AG04449 (cell line): Measurements from ENCODE around the gene PAQR6.

Experiments used
- CTCF ChIA-PET: fragments of 350-600 bp; formaldehyde crosslinking; extraction: SDS; loops from one replicate; lab custom pipeline; 2021; ENCODE audit warnings: antibody characterized with exemption; lab: Yijun Ruan, JAX
- POLR2A ChIA-PET: fragments of 400-600, 350-600 bp; formaldehyde crosslinking; extraction: SDS; loops from one replicate; lab custom pipeline; 2020; ENCODE audit warnings: antibody characterized with exemption, inconsistent platforms; lab: Yijun Ruan, JAX
- DNase-seq: peaks from one replicate; pipeline ENCODE4 v3.0.0-alpha.2; 2010; ENCODE audit warnings: low read depth, low spot score
- H3K4me3 ChIP-seq: 2 replicates; pipeline ENCODE4 v1.5.1; 2011; ENCODE audit warnings: low read depth, mild to moderate bottlenecking, control low read depth, low read length
- TF ChIP-seq, protein P1 (sequence below): IDR thresholded peaks from one replicate; pipeline ENCODE4 v1.5.1; 2011; ENCODE audit warnings: mild to moderate bottlenecking, moderate library complexity, low read length, control low read depth, inconsistent platforms; ENCODE audit not compliant: insufficient read depth; ENCODE audit errors: missing control alignments

PAQR6 gene, protein sequence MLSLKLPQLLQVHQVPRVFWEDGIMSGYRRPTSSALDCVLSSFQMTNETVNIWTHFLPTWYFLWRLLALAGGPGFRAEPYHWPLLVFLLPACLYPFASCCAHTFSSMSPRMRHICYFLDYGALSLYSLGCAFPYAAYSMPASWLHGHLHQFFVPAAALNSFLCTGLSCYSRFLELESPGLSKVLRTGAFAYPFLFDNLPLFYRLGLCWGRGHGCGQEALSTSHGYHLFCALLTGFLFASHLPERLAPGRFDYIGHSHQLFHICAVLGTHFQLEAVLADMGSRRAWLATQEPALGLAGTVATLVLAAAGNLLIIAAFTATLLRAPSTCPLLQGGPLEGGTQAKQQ

DNA sequence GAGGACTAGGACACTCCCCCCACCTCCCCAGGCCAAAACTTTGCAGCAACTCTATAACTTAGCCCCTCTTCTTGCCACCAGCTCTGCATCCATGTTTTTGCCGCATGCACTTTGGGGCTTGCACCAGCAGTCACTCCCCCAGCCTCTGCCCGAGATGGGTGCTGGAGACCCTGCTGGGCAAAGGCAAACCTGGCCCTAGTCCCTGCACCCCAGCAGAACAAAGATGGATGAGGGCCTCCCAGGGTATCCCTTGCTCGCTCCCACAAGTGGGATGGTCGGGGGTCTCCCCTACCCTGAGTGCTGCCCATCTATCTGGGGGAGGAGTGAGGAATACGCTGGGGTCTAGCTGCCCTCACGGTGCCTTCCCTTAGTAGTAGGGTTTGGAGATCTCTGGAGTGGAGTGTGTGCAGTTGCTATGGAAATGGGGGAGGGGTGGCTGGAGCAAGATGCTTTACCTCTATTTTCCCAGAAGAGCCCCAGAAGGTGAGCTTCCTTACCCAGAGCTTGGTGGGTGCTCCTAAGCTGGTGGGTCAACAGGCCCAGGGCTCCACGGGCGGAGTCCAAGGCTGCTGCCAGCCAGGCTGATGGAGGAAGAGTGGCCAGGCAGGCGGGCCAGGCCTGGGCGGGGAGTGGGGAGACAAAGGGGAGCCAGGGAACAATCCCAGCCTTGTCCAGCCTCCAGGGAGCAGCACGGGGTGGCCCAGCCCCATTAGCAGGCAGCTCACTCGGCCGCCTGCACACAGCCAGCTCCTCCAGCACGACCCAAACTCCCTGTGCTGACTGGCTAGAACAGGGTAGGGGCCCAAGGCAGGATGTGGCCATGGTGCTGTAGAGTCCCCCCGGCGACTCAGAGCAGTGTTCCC, at the start of gene PAQR6:
TSS of gene PAQR6 (minus strand) at position 597 of the 863 bp plus-strand sequence. CDS start 1,325 bp downstream, outside the sequence.
- TF ChIP-seq, protein P1, sequence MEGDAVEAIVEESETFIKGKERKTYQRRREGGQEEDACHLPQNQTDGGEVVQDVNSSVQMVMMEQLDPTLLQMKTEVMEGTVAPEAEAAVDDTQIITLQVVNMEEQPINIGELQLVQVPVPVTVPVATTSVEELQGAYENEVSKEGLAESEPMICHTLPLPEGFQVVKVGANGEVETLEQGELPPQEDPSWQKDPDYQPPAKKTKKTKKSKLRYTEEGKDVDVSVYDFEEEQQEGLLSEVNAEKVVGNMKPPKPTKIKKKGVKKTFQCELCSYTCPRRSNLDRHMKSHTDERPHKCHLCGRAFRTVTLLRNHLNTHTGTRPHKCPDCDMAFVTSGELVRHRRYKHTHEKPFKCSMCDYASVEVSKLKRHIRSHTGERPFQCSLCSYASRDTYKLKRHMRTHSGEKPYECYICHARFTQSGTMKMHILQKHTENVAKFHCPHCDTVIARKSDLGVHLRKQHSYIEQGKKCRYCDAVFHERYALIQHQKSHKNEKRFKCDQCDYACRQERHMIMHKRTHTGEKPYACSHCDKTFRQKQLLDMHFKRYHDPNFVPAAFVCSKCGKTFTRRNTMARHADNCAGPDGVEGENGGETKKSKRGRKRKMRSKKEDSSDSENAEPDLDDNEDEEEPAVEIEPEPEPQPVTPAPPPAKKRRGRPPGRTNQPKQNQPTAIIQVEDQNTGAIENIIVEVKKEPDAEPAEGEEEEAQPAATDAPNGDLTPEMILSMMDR, result no peak
- POLR2A ChIA-PET, result no interaction called here
- no peak for DNase-seq

DNA sequence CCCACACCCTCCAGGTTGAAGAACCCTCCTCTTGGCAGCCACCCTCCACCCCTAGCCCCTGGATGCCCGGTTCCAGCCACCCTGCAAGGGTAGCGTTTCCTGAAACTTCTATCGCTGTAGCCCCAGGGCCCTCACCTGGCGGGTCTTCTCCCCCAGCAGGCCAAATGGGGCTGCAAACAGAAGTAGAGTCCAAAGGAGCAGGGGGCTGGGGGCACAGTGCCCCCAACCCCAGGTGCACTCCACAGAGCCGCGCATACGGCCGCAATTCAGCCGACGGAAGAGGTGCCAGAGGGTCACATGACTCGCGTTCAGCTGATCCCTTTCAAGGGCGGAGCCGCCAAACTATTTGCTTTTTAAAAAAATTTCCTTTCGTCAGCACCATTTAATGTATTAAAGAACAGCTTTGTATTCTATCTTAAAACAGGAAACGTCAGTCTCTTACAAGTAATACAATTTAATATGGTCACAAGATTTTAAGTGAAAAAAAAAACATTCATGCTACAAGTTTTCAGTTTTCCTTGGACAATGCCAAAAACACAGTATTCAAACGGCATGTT, 47.6 kb upstream of the PAQR6 start, which contains the start of gene GLMP:
TSS of gene GLMP (minus strand) at position 289 of the 557 bp plus-strand sequence. CDS start at position 255, 34 bp downstream.
- ChIA-PET POLR2A (interaction anchor here (1.1 kb wide), 1 partner anchor 12 kb away, joined by 7 read pairs; the partner anchor contains the start of genes SMG5 and TMEM79), CTCF (interaction anchor here (1.3 kb wide), 1 partner anchor 13 kb away, joined by 6 read pairs; the partner anchor contains the start of gene SMG5)
- DNase-seq, result no peak
- H3K4me3 ChIP-seq, result peak within 1 kb of the TSS; percentile 75
- TF ChIP-seq, protein P1, result no peak

More for the DNA sequence above, at the start of gene PAQR6:
- CTCF ChIA-PET, result interaction anchor here (1.5 kb wide), 1 partner anchor 10 kb away, joined by 4 read pairs; no protein-coding TSS in a partner anchor
- H3K4me3 ChIP-seq, result no peak within 1 kb of the TSS

DNA sequence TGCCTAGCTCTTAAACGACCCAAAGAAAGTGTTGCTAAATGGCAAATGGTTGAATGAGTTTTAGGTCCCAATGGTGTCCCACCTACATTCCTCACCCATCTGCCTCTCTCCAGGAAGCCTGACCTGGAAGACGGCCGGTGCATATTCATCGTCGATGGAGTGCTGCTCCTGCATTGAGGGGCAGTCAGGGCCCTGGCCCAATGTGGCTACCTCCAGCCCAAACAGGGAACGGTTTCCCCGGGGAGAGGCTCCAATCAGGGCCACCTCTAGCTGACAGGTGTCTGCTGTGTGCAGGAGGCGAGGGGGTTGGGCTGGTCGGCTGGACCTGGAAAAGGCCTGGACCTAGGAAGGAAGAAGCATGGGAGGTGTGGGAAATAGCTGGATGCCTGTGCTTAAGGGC, 46.0 kb upstream of the PAQR6 start:
- CTCF ChIA-PET, result interaction anchor here (1.7 kb wide), 1 partner anchor 13 kb away, joined by 5 read pairs; no protein-coding TSS in a partner anchor
- POLR2A ChIA-PET, result interaction anchor here (0.6 kb wide), 1 partner anchor 221 kb away, joined by 3 read pairs; no protein-coding TSS in a partner anchor
- no peak for DNase-seq
- TF ChIP-seq, protein P1, result no peak
- H3K4me3 ChIP-seq, result no peak overlapping the region

DNA sequence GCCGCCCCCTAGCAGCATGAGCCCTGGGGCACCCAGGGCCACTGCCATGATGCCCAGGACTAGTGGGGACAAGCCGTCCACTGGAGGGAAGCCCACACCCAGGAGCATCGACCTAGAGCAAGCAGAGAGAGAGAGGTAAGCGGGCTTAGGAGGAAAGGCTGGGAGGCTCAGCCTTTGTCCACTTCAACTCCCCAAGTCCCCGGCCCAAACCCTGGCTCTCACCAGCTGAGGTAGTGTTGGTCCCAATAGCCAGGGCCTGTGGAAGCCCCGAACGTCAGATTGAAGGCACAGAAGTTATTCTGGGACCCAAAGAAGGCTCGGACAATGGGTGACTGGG, 45.2 kb upstream of the PAQR6 start:
- ChIA-PET POLR2A (no interaction called here), CTCF (interaction anchor here (1.7 kb wide), 1 partner anchor 13 kb away, joined by 5 read pairs; no protein-coding TSS in a partner anchor)
- no peak for DNase-seq
- TF ChIP-seq, protein P1, result no peak
- H3K4me3 ChIP-seq, result no peak overlapping the region

DNA sequence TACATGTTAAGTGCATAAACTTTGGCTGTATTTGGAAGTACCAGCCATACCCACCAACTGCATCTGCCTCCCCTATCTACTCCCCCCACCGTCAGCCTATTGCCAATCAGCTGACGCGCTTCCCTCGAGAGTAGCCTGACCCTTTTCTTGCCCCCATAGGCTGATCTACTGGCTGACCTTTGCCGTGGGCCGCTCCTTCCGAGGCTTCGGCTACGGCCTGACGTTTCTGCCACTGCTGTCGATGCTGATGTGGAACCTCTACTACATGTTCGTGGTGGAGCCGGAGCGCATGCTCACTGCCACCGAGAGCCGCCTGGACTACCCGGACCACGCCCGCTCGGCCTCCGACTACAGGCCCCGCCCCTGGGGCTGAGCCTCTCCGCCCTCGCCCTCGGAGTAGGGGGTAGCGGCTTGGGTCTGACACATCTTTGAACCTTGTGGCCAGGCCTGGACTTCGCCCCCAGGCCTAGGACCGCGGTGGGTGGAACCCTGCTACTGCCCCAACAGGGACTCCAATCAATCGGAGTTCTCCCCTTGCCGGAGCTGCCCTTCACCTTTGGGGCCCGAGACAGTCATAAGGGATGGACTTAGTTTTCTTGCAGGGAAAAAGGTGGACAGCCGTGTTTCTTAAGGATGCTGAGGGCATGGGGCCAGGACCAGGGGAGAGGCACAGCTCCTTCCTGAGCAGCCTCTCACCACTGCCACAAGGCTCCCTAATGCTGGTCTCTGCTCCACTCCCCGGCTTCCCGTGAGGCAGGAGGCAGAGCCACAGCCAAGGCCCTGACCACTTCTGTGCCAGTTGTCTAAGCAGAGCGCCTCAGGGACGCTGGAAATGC, 43.6 kb upstream of the PAQR6 start:
- ChIA-PET CTCF (no interaction called here), POLR2A (interaction anchor here (1.8 kb wide), 1 partner anchor 8 kb away, joined by 8 read pairs; the partner anchor contains the start of gene SMG5)
- no peak for DNase-seq
- H3K4me3 ChIP-seq, result peak overlapping the region; percentile 70
- TF ChIP-seq, protein P1, result no peak
